ENCODE measurements around the gene MATN4.

The MATN4 gene

DNA sequence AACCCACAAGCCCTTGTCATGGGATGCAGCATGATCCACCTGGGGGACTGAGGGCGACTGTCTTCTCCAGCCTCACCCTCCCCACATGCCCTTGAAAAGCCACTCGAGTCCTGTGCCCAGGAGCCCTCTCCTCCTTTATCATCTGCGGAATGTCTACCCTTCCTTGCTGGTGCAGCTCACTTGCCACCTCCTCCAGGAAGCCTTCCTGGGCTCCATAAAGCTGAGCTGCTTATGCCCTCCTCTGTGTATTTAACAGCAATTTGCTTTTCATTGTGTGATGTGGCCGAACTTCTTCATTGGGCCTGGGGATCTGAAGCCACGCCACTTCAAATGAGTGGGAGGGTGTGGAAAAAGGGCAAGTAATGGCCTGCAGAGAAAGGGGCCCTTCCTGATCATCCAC is 19.2 kb downstream of the MATN4 start:
- no peak for DNase-seq

DNA sequence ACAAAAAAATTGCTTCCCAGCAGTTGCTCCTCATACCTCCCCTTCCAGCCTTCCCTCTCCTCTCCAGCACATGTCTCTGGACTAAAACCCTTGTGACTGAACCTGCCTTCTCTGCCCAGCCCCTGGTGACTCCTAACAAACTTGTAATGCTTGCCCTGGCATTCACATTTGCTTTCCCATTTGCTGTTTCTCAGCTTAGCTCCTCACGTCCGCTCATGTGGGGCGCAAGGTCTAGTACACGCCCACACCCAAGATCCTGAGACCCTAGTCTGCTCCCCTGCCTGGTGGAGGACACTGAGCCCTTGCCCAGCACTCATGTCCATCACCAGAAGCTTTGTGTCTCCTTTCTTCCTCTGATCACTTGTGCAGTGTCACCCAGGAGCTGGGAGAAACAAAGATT is 19.7 kb downstream of the MATN4 start:
- DNase-seq, result no peak

DNA sequence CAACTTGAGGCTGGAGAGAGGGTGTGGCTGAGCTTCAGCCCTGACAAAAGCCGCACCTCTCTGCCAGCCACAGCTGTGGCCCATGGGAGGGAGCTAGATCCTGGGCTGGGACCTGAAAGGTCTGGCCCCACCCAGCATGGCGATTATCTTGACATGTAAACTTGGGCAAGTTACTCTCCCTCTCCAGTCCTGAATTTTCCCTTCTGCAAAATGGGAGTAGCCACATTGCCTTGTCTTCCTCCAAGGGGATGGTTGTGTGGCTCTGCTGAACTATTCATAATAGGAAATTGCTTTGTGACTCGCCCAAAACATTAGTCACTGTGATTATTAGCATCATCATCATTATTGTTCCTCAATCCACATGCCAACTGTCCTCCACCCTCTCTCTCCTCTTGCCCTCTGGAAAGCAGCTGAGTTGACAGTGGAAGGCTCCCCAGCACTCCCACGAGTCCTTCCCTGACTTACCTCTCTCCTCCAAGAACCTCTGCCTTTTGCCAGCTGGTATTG is 24.5 kb downstream of the MATN4 start:
- DNase-seq, result no peak

DNA sequence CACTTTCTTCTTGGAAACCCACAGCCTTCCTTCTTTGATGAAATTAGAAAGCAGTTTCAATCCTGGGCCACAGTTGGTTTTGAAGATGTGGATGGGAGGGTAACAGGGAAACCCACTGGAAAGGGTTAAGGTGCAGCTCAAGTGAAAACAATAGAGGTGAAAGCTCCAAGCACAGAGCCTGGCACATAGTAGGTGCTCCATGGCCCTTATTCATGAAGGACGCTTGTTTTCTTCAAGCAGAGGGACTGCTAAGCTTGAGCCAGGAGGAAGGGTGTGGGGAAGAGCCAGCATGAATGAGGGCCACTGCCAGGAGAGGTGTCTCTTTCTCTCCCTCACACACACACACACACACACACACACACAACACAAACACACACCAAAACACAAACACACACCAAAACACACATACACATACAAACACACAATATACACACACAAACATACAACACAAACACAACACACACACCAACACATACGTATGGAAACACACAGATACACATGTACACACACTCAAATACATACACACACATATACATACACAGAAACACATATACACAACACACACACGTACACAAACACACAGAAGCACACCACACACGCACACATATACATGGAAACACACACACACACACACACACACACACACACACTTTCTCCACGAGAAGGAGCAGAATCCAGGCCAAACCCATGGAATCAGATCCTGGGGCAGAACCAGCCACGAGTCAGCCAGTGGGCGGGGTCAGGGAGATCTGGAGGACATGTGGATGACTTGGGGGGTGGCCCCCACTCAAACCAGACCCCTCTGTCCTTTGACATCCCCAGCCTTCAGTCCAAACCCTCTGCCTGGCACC is 25.2 kb downstream of the MATN4 start:
- DNase-seq, result no peak

DNA sequence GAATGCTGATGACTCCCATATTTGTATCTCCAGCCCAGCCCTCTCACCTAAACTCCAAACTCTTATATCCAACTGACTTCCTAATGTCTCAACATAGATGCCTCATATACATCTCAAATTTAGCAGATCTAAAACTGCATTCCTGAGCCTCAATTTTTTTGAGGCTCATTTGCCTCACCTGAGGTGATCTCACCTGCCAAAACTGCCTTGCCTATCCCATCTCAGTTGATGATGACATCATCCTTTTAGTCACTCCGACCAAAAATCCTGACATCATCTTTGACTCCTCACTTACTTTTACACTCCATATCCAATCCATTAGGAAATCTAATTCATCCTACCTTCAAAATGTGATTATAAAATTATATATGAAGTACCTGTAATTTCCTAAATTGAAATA is 28.1 kb downstream of the MATN4 start:
- DNase-seq, result no peak

DNA sequence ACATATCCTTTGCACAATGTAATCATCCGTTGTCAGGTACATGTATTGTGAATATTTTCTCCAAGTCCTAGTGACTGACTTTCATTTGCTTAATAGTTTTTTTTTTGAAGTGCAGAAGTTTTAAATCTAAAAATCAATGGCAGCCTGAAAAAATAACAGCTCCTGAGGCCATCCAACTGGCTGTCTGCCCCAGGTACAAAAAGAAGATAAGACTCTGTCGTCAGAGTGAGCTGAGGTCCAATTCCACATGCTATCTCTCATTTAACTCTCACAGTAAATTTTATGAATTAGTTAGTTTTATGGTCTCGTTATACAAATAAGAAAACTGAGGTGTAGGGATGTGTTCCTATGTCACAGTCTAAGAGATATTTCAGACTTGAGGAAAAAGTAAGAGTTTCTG is 32.8 kb downstream of the MATN4 start:
- no peak for DNase-seq

DNA sequence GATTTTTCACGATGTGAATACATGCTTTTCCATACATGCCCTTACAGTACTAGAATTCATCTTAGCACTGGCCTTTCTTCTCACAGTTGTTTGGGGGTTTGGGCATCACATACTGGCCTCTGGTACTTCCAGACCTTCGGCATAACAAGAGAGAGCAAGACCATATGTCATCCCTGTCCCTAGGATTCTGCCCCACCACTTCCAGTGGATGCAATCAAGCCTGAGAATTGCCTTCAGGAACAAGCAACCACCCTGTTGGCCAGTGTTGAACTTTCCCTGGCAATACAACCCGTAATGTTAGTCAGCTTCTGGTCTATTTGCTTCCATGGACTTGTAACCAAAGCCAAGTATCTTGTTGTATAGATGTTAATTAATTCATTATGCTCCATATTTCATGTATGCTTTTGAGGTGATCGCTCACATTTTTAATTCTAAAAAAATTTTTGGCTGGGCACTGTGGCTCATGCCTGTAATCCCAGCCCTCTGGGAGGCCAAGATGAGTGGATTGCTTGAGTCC is 38.3 kb downstream of the MATN4 start:
- DNase-seq, result no peak

DNA sequence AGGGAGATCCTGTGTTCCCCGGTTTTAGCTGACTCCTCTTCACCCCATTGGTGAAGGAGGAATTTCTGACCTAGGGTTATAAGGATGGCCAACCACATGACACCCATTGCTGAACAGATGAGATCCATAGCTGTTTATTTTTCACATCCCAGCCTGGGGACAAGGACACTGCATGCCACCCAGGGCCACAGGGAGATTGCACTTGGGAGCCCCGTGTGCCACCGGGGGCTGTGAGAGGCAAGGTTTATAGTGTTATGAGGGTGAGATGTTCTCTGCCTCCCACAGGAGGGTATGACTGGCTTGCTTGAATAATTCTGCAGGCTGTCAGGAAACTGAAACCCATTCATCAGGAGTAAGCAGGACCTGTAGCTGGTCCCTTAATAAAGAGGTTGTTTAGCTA is 39.0 kb downstream of the MATN4 start:
- DNase-seq, result no peak

DNA sequence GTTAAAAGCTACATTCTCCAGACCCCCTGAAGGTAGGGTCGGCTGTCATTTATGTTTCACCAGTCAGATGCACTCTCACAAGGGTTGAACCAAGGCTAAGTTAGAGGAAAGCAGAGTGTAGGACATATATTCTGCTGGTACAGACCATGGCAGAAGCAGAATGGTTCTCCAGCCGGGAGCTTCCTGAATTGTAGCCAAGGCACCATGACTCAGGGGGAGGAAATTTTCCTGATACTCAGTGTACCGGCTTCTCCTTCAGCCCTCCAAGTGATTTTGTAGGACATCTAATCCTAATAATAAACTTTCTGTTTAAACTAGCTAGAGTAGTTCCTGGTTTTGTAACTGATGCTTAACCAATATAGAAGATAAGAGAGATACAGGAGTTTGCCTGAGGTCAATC is 39.6 kb downstream of the MATN4 start:
- DNase-seq, result no peak

DNA sequence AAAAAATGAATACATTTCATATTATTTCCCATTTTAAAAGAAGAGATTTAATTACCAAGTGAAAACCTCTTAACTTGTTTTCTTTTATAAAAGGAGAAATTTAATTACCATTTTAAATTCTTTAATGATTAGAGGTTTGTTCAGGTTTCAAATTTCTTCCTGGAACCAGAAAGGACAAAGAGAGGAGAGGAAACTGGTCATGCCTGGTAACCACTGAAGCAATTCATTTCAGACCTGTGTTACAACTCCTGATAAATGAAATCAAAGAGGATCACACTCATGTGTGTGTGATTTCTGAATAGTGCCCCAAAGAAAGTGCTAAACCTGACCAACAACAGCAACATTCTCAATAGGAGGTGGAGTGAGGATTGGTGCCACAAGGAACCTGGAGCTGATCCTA is 41.1 kb downstream of the MATN4 start:
- no peak for DNase-seq

DNA sequence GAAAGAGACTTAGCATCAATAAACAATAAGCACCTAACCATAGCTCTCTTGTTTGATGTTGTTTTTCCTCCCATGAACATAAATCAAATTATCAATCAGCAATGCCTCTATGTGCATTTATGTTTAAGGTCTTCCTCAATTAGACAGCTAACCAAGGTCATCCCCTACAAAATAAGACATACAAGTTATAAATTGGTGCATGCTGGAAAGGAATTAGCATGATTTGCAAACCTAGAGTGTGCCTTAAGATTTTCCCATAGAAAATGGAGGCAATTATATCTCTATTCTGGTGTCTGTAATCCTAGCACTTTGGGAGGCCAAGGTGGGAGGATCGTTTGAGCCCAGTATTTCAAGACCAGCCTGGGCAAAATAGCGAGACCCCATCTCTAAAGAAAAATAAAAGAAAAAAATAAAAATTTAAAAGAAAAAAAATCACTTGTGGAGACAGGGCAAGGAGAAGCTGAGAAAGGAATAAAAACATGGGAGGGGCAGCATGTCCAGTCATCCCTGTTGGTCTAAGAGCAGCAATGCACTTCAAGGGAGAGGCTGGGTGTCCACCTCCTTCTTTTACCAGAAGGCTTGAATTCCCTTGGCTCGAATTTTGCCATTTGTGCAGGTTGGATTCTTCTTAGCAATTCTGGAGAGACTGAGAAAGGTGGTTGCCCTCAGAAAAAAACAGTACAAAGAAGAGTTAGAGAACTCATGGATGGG is 44.4 kb downstream of the MATN4 start:
- no peak for DNase-seq

DNA sequence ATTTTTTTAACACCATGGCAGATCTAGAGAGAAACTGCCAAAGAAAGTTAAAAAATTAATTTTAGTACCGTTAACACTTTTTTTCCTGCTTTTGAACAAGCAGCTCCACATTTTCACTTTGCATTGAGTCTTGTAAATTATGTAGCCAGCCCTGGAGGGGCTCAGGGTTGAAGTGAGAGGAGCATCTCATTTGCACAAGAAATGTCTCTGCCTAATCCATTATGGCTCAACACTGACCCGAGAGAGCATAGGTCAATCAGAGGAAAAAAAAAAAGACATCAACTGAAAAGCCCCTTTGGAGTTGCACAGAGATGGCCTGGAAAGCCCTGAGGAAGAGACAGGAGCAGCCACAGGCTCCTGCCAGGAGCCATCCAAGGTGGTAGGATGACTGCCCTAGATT is 49.4 kb downstream of the MATN4 start:
- no peak for DNase-seq

DNA sequence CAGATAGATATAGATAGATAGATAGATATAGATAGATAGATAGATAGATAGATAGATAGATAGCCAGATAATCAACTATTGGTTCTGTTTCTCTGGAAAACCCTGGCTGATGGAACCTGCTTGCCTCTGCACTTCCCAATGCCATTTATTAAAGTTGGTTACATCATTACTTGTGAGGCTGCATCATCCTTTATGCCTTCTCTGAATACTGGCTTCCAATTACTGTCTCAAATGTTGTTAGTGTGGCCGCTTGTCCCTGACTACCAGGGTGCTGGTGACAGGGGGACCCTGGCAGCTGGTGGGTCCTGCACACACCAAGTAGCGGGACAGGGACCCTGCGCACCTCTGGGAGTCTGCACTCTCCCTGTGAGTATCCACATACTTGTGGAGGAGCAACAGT is 49.8 kb downstream of the MATN4 start:
- DNase-seq, result no peak

DNA sequence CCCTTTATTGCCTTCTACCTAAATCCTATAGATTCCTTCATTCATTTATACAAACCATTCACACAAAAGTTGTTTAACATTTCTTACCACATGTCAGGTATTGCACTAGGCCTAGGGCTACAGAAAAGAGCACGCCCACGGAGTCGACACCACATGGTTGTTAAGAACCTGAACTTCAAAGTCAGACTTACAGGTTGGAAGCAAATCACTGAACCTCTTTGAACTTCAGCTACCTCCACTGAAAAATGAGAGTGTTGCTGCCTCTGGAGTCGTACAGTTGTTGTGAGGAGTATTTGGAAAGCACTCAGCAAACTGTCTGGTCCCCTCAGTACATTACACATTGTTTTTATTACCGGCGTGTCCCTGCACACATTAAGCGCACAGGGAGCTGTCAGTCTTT is 50.4 kb downstream of the MATN4 start:
- no peak for DNase-seq

DNA sequence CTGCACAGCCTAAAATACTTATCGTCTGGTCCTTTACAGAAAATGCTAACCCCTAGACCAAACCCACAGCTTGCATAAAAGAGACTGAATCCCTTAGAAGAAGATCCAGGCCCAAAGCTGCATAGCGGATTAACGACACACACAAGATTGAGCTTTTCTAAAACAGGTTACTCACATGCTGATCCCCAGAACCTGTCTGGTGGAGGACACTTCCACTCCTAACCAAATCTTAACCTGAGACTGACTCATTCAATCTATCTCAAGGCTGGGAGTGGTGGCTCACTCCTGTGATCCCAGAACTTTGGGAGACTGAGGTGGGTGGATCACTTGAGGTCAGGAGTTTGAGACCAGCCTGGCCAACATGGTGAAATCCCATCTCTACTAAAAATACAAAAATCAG is 50.9 kb downstream of the MATN4 start:
- no peak for DNase-seq

DNA sequence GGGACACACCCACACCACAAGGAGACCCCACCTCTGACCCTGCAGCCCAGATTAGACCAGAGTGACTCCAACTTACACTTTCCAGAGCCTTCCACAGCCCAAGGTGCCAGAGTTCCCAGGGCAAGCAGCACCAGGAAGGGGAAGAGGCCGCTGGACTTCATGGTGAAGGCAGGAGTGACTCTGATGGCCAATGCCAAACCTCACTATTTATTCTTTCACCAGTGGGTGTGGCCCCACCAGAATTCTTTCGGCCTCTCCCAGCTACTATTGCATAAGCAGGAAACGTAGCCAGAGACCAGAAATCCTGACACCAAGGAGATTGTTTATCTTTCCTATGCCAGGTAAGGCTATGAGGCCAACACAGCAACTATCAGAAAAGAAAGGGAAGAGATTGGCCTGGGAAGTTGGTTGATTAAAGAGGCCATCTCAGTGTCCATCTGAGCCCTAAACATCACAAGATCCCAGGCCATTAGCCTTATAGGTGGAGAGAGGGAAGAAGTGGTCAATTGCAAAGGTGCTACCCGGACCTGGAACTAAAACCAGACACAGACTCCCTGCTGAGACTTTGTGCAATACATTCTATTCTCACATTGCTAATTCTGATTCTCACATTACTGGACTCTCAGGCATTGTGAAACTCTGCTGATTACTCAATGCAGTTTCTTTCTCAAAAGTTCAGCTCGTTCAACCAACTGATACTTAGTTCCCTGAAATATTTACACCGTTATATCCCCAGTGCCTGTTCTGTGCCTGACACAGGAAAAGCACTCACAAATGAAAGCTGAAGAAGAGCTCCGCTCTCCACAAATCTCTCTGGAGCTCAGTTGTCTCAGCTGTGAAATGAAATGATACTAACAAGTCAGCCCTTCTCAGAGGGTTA is 53.5 kb downstream of the MATN4 start, which contains the start of gene SLPI:
Gene SLPI, minus strand, starts transcription at position 182 of the 880 bp plus-strand sequence. Its CDS starts 21 bp downstream, at position 161.
- DNase-seq, result no peak

DNA sequence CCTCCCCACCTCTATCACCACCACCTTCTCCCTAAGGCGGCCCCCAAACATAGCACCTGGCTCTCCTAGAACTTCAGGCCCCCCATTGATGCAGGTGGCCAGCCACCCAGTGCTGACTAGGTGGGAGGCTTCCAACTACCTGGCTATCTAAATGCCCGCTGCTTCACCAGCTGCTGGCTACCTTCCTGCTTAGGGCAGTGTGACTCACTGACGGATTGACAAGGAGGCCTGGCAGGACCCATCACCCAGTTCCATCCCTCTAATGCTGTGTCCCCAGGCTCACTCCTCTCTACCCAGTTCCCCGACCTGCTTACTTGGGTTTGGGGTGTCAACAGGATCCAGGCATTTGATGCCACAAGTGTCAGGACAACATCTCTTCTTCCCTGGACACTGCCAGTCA is 54.8 kb downstream of the MATN4 start:
- no peak for DNase-seq

DNA sequence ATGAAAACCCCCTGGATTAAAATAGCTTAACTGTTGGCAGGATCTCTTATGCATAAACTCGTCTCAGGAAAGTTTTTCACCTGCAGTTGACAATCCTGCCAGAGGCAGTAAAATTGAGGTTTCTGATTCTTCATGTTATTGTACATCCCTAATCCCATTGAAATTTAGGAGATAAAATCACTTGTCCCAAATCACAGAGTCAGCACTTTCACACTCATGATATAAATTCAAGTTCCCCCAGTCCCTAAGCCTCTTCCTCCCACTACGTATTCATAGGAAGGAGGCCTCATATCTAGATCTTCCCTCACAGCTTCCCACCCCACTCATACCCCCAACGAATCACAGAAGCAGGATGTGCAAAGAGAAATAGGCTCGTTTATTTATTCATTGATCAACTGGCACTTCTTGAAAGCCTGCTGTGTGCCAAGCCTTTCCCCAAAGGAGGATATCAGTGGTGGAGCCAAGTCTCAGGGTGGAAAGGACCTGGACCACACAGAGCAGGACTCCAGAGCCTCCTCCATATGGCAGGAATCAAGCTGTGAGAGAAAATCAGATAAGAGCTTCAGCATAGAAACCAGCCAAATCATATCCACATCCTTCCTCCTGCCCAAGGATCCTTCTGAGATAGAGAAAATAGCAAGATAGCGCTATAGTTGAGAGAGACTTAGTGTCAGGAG is 56.1 kb downstream of the MATN4 start:
- no peak for DNase-seq

DNA sequence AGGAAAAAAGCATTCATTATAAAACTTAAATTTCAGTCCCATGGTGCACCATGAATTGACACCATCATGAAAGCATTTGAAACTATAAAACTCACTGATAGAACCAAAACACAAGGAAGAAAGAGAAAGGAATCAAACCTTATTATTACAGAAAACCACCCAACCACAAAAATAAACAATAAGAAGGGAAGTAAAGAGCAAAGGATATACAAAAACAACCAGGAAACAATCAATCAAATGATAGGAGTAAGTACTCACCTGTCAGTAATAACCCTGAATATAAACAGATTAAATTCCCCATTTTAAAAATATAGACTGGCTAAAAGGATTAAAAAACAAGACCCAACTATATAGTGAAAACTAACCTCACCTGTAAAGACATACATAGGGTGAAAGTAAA is 59.5 kb downstream of the MATN4 start:
- DNase-seq, result no peak

DNA sequence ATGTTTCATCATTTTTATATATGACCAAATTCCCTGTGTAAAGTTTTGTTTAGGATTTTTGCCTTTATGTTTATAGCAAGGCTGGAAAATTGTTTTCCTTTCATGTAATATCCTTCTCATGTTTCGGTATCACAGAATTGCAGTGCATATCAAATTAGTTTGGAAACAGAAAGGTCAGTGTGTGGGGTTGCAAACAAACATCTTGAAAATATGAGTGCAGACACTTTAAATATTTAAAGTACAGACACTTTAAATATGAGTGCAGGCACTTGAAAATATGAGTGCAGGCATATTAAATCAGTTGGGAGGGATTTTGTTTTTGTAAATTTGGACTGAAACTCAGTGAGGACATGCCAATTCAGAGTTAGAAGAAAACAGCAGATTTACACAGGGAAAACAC is 60.2 kb downstream of the MATN4 start:
- DNase-seq, result no peak

DNA sequence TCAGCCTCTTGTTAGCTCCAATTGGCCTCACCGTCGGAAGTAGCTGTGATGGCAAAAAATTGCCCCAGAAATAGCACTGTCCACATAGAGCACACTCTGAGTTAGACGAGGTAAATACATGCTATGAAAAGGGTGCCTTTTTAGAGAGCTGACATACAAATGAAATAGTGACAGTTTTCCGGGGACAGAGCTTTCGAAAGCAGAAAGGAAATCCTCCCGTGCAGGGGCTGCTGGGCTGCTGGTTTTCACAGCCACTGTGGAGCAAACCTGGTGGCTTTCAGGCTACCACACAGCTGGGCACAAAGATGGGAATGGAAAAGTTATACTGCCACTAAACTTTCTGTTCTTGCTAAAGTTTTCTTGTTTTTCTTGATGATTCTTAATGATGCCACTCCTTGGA is 62.0 kb downstream of the MATN4 start:
- no peak for DNase-seq

Measured in GDM1 (cell line).